SK-N-SH treated with all-trans-retinoic acid at 6 μM for 48 hours (cell line): ENCODE results near the gene CYFIP1.

Experiments used
- ATAC-seq: fragments of 200-7000 bp; cut with Tn5 transposase; 3 replicates; pipeline ENCODE4 v1.9.1; 2020; ENCODE audit warnings: mild to moderate bottlenecking, moderate library complexity
- BACH2 ChIP-seq: fragments of 250-450 bp; sonication (Bioruptor Pico); IDR thresholded peaks from 2 replicates; pipeline ENCODE4 v1.9.0; 2021; ENCODE audit warnings: mild to moderate bottlenecking, borderline replicate concordance
- CSDC2 ChIP-seq: fragments of 250-450 bp; sonication (Bioruptor Pico); IDR thresholded peaks from 2 replicates; pipeline ENCODE4 v1.5.0; 2020; ENCODE audit warnings: mild to moderate bottlenecking, moderate library complexity
- ESRRG ChIP-seq: fragments of 250-450 bp; sonication (Bioruptor Pico); IDR thresholded peaks from 2 replicates; pipeline ENCODE4 v1.6.1; 2021; ENCODE audit warnings: mild to moderate bottlenecking
- GLIS3 ChIP-seq: fragments of 250-450 bp; sonication (Bioruptor Pico); IDR thresholded peaks from 2 replicates; pipeline ENCODE4 v1.5.0; 2020; ENCODE audit warnings: mild to moderate bottlenecking, moderate library complexity
- ISL1 ChIP-seq: fragments of 250-450 bp; sonication (Bioruptor Pico); IDR thresholded peaks from 2 replicates; pipeline ENCODE4 v2.1.2; 2022; ENCODE audit warnings: mild to moderate bottlenecking, moderate library complexity
- OSR1 ChIP-seq: fragments of 250-450 bp; sonication (Bioruptor Pico); IDR thresholded peaks from 2 replicates; pipeline ENCODE4 v1.8.0; 2022; ENCODE audit warnings: moderate library complexity, mild to moderate bottlenecking, inconsistent platforms
- PPARA ChIP-seq: fragments of 250-450 bp; sonication (Bioruptor Pico); IDR thresholded peaks from 2 replicates; pipeline ENCODE4 v1.5.0; 2020; ENCODE audit warnings: mild to moderate bottlenecking, borderline replicate concordance
- RARB ChIP-seq: fragments of 250-450 bp; sonication (Bioruptor Pico); IDR thresholded peaks from 2 replicates; pipeline ENCODE4 v1.8.0; 2021; ENCODE audit warnings: mild to moderate bottlenecking, moderate library complexity
- SNAI2 ChIP-seq: fragments of 250-450 bp; sonication (Bioruptor Pico); IDR thresholded peaks from 2 replicates; pipeline ENCODE4 v1.5.0; 2020; ENCODE audit warnings: mild to moderate bottlenecking, moderate library complexity
- TCF4 ChIP-seq: fragments of 250-450 bp; sonication (Bioruptor Pico); IDR thresholded peaks from 2 replicates; pipeline ENCODE4 v1.8.0; 2021; ENCODE audit warnings: mild to moderate bottlenecking, moderate library complexity, borderline replicate concordance
- TOX ChIP-seq: fragments of 250-450 bp; sonication (Bioruptor Pico); IDR thresholded peaks from 2 replicates; pipeline ENCODE4 v1.8.0; 2021; ENCODE audit warnings: mild to moderate bottlenecking, moderate library complexity, borderline replicate concordance
- ZC3H10 ChIP-seq: fragments of 250-450 bp; sonication (Bioruptor Pico); IDR thresholded peaks from 2 replicates; pipeline ENCODE4 v1.5.1; 2021; ENCODE audit warnings: mild to moderate bottlenecking, moderate library complexity
- ZFP3 ChIP-seq: fragments of 250-450 bp; sonication (Bioruptor Pico); IDR thresholded peaks from 2 replicates; pipeline ENCODE4 v1.5.0; 2020; ENCODE audit warnings: mild to moderate bottlenecking, moderate library complexity
- ZFP30 ChIP-seq: fragments of 450-650 bp; formaldehyde crosslinking; IDR thresholded peaks from 2 replicates; pipeline ENCODE4 v1.5.0; 2022; ENCODE audit warnings: mild to moderate bottlenecking, moderate library complexity
- ZNF565 ChIP-seq: fragments of 450-650 bp; formaldehyde crosslinking; conservative IDR thresholded peaks from 2 replicates; pipeline ENCODE4 v1.5.0; 2020; ENCODE audit warnings: low read depth, mild to moderate bottlenecking, moderate library complexity
- ZNF70 ChIP-seq: fragments of 450-650 bp; formaldehyde crosslinking; IDR thresholded peaks from 2 replicates; pipeline ENCODE4 v1.5.0; 2020; ENCODE audit warnings: mild to moderate bottlenecking, moderate library complexity
- ZNF8 ChIP-seq: fragments of 450-650 bp; formaldehyde crosslinking; IDR thresholded peaks from 2 replicates; pipeline ENCODE4 v1.5.0; 2020; ENCODE audit warnings: mild to moderate bottlenecking, moderate library complexity
- TF ChIP-seq, protein P1 (sequence below): fragments of 250-450 bp; sonication (Bioruptor Pico); IDR thresholded peaks from 2 replicates; pipeline ENCODE4 v1.5.1; 2021; ENCODE audit warnings: mild to moderate bottlenecking, moderate library complexity
- TF ChIP-seq, protein P2 (sequence below): fragments of 250-450 bp; sonication (Bioruptor Pico); IDR thresholded peaks from 2 replicates; pipeline ENCODE4 v1.5.0; 2020; ENCODE audit warnings: mild to moderate bottlenecking, moderate library complexity
- TF ChIP-seq, protein P3 (sequence below): fragments of 250-450 bp; sonication (Bioruptor Pico); IDR thresholded peaks from 2 replicates; pipeline ENCODE4 v1.8.0; 2021; ENCODE audit warnings: low read depth, mild to moderate bottlenecking, moderate library complexity, borderline replicate concordance
- TF ChIP-seq, protein P4 (sequence below): fragments of 250-450 bp; sonication (Bioruptor Pico); IDR thresholded peaks from 2 replicates; pipeline ENCODE4 v1.5.1; 2020; ENCODE audit warnings: low read depth, mild to moderate bottlenecking, moderate library complexity
- TF ChIP-seq, protein P5 (sequence below): fragments of 250-450 bp; sonication (Bioruptor Pico); IDR thresholded peaks from 2 replicates; pipeline ENCODE4 v1.8.0; 2020; ENCODE audit warnings: mild to moderate bottlenecking, moderate library complexity, borderline replicate concordance

The CYFIP1 gene

DNA sequence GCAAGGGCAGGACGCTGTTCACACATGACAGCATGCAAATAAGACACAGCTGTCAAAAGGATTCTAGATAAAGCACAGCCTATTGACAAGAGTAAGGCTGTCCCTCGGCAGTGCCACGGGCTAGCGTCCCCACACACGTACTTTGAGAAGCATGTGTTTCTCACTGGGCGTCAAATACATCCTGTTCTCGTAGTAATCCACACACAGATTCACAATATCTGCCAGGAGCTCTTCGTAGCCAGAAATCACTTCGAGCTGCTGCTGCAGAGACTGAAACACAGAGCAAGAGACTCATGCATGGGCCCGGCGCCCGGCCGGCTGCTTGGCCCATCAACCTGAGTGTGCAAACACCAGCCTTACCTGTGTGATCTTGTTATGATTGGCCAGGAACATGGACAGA is 41.1 kb downstream of the CYFIP1 start:
- ATAC-seq = no peak
- TF ChIP-seq ZFP3 (CRISPR knock-in tag) (no peak), TOX (CRISPR knock-in tag) (no peak), ESRRG (CRISPR knock-in tag) (no peak), RARB (no peak), TCF4 (CRISPR knock-in tag) (no peak), ZNF8 (no peak), BACH2 (CRISPR knock-in tag) (no peak), ZC3H10 (CRISPR knock-in tag) (no peak), SNAI2 (CRISPR knock-in tag) (no peak), ZFP30 (no peak), ZNF70 (no peak), GLIS3 (CRISPR knock-in tag) (no peak), CSDC2 (no peak), ZNF565 (CRISPR knock-in tag) (no peak), PPARA (CRISPR knock-in tag) (no peak)
- TF ChIP-seq, protein P1, sequence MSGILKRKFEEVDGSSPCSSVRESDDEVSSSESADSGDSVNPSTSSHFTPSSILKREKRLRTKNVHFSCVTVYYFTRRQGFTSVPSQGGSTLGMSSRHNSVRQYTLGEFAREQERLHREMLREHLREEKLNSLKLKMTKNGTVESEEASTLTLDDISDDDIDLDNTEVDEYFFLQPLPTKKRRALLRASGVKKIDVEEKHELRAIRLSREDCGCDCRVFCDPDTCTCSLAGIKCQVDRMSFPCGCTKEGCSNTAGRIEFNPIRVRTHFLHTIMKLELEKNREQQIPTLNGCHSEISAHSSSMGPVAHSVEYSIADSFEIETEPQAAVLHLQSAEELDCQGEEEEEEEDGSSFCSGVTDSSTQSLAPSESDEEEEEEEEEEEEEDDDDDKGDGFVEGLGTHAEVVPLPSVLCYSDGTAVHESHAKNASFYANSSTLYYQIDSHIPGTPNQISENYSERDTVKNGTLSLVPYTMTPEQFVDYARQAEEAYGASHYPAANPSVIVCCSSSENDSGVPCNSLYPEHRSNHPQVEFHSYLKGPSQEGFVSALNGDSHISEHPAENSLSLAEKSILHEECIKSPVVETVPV (CRISPR knock-in tag) = no peak
- TF ChIP-seq, protein P2, sequence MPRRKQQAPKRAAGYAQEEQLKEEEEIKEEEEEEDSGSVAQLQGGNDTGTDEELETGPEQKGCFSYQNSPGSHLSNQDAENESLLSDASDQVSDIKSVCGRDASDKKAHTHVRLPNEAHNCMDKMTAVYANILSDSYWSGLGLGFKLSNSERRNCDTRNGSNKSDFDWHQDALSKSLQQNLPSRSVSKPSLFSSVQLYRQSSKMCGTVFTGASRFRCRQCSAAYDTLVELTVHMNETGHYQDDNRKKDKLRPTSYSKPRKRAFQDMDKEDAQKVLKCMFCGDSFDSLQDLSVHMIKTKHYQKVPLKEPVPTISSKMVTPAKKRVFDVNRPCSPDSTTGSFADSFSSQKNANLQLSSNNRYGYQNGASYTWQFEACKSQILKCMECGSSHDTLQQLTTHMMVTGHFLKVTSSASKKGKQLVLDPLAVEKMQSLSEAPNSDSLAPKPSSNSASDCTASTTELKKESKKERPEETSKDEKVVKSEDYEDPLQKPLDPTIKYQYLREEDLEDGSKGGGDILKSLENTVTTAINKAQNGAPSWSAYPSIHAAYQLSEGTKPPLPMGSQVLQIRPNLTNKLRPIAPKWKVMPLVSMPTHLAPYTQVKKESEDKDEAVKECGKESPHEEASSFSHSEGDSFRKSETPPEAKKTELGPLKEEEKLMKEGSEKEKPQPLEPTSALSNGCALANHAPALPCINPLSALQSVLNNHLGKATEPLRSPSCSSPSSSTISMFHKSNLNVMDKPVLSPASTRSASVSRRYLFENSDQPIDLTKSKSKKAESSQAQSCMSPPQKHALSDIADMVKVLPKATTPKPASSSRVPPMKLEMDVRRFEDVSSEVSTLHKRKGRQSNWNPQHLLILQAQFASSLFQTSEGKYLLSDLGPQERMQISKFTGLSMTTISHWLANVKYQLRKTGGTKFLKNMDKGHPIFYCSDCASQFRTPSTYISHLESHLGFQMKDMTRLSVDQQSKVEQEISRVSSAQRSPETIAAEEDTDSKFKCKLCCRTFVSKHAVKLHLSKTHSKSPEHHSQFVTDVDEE (CRISPR knock-in tag) = no peak
- TF ChIP-seq, protein P3, sequence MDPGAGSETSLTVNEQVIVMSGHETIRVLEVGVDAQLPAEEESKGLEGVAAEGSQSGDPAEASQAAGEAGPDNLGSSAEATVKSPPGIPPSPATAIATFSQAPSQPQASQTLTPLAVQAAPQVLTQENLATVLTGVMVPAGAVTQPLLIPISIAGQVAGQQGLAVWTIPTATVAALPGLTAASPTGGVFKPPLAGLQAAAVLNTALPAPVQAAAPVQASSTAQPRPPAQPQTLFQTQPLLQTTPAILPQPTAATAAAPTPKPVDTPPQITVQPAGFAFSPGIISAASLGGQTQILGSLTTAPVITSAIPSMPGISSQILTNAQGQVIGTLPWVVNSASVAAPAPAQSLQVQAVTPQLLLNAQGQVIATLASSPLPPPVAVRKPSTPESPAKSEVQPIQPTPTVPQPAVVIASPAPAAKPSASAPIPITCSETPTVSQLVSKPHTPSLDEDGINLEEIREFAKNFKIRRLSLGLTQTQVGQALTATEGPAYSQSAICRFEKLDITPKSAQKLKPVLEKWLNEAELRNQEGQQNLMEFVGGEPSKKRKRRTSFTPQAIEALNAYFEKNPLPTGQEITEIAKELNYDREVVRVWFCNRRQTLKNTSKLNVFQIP (CRISPR knock-in tag) = no peak
- TF ChIP-seq, protein P4, sequence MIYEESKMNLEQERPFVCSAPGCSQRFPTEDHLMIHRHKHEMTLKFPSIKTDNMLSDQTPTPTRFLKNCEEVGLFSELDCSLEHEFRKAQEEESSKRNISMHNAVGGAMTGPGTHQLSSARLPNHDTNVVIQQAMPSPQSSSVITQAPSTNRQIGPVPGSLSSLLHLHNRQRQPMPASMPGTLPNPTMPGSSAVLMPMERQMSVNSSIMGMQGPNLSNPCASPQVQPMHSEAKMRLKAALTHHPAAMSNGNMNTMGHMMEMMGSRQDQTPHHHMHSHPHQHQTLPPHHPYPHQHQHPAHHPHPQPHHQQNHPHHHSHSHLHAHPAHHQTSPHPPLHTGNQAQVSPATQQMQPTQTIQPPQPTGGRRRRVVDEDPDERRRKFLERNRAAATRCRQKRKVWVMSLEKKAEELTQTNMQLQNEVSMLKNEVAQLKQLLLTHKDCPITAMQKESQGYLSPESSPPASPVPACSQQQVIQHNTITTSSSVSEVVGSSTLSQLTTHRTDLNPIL (CRISPR knock-in tag) = no peak

DNA sequence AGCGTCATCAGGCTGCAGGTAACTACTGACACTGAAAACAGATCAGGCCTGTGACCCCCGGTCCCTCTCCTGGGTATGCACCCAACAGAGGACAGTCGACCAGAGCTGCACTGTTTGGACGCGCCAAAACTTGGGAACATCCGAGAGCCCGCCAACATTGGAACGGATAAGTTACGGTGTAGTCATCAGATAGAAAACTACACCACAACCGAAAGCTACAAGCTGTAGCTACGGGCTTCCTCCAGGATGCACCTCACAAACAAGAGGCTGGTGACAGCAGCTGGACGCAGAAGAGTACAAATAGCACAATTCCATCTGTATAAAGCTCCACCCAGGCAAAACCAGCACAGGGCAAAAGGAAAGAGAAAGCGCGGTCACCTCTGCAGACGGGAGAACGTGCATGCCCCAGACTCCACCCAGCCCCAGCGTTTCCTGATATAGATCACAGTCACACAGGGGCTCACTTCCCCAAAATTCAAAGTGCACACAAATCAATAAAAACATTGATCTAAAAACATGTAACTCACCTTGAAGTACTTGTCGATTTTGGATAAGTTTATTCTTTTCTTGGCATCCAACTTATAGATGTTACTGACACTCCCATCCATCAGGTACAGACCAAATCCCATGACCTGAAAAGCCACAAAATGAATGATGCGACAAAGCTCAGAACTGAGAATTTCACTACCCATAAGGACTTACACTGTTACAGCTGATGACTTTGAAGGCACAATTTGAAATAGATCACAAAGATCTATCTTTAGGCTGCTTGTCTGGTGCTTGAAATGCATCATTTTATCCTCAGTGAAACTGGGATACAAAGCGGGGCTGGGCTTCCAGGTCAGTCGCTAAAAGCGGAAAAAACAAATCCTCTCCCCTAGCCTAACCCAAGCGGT is 43.3 kb downstream of the CYFIP1 start:
- ATAC-seq = no peak
- TF ChIP-seq ZC3H10 (CRISPR knock-in tag) = no peak
- no peak for TF ChIP-seq ISL1 (CRISPR knock-in tag)
- TF ChIP-seq, protein P3 (CRISPR knock-in tag) = no peak
- no peak for TF ChIP-seq SNAI2 (CRISPR knock-in tag)
- no peak for TF ChIP-seq PPARA (CRISPR knock-in tag)
- TF ChIP-seq, protein P2 (CRISPR knock-in tag) = no peak
- no peak for TF ChIP-seq TOX (CRISPR knock-in tag)
- no peak for TF ChIP-seq ESRRG (CRISPR knock-in tag)
- TF ChIP-seq, protein P5, sequence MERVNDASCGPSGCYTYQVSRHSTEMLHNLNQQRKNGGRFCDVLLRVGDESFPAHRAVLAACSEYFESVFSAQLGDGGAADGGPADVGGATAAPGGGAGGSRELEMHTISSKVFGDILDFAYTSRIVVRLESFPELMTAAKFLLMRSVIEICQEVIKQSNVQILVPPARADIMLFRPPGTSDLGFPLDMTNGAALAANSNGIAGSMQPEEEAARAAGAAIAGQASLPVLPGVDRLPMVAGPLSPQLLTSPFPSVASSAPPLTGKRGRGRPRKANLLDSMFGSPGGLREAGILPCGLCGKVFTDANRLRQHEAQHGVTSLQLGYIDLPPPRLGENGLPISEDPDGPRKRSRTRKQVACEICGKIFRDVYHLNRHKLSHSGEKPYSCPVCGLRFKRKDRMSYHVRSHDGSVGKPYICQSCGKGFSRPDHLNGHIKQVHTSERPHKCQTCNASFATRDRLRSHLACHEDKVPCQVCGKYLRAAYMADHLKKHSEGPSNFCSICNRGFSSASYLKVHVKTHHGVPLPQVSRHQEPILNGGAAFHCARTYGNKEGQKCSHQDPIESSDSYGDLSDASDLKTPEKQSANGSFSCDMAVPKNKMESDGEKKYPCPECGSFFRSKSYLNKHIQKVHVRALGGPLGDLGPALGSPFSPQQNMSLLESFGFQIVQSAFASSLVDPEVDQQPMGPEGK (CRISPR knock-in tag) = no peak
- no peak for TF ChIP-seq GLIS3 (CRISPR knock-in tag)
- TF ChIP-seq BACH2 (CRISPR knock-in tag) = no peak
- no peak for TF ChIP-seq ZNF565 (CRISPR knock-in tag)
- no peak for TF ChIP-seq ZFP30
- TF ChIP-seq OSR1 = no peak
- TF ChIP-seq, protein P4 (CRISPR knock-in tag) = no peak
